HG02870 (cell line): ENCODE data around the gene PRICKLE3.
"Not testable (repeated sequence)": the region's sequence is repeated elsewhere in the genome, so short reads cannot be mapped to it uniquely, and the experiment has no call there.

Source experiments
- ATAC-seq: cut with Tn5 transposase; IDR thresholded peaks from one replicate; pipeline ENCODE4 v1.9.1; 2021; ENCODE audit warnings: mild to moderate bottlenecking, moderate library complexity; ENCODE audit not compliant: unreplicated experiment

The PRICKLE3 gene

DNA sequence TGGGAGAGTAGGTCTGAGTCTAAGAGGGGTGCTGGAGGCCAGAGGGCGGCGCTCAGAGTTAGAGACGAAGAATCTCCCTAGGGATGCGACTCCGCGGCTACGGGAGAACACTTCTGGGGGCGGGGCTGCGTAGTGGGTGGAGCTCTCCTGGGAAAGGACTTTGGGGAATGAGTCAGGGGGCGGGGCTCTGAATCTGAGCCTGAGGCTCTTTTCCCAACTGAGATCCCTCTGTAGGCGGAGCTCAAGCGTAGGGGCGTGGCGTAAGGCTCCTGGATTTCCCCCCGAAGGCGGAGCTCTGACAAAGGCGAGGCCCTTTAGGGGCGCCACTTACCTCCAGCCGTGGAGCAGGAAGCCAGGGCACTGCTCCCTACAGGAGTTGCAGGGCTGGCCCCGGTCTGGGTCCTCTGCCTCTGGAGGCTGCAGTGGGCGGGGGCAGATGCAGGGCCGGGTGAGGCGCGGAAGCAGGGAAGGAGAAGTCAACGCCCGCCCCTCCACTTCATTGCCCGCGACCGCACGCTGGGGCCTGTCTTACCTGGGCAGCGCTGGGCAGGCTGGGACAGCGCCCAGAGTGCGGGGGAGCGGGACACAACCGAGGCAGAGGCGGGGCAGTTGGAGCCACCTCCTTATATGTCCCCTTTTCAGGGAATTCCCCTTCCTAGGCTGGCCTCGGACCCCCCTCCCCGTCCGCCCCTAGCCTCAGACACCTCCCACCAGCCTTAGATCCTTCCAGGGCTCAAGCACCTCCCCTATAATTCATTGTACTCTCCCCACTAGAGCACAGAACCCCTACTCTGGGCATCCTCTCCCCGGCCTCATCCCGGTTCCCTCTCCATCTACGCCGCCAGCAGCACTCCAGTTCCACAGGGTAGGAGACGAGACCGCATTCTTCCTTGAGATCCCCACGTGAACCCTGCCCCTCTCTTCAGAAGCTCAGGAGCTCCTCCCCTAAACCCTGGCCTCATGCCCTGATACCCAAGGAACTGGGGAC, 1.6 kb downstream of the PRICKLE3 start:
- ATAC-seq: no peak

DNA sequence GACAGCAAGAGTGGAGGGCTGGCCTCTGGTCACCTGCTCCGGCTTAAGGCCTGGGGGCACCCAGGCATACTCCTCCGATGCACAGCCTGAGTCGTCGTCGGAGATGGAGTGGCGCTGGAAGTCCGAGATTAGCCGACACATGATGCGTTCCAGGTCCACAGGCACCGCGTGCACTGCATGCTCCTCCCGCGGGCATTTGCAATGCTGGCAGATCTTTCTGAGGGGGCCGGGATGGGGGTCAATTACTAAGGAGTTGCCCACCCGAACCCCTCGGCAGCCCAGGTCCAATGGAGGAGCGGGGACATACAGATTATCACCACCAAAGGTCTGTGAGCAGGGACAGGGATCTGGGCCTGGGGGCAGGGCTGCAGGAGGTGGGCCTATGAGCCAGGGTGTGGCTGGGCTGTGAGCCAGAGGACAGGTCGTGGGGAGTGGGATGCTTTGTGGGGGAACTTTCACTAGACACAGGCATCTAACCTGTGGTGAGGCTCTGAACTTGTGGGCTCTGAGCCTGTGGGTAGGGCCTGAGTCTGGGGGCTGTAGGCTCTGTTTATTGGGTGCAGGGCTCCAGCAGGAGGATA, 2.4 kb downstream of the PRICKLE3 start:
- ATAC-seq: no peak

GRCh38 chrX:49179358-49179757, 6.8 kb downstream of the PRICKLE3 start:
- no peak for ATAC-seq

- ATAC-seq: no peak
Observed at GRCh38 chrX:49178537-49178936, 7.6 kb downstream of the PRICKLE3 start.

DNA sequence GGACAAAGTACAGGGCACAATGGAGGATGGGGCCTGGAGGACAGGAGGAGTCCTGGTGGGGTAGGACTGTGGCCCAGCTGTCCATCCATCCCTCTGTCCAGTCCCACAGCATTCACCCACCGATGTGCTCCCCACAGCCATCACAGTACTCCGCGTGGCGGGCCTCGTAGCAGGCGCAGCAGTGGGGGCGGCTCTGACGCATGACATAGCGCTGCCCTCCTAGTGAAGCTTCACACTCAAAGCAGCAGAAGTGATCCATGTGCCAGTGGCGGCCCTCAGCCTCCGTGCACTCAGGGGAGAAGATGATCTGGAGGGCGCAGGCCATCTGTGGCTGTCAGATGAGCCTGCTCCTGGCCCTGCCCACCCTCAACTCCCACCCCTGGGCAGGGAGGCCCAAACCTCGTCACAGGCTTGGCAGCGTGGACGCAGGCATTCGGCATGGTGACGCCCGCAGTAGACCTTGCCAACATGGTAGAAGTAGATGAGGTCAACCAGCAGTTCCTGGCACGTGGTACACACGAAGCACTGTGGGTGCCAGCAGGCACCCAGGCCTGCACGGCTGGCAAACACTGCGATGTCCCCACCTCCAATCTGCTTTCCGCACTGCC, 8.2 kb downstream of the PRICKLE3 start:
- no peak for ATAC-seq

GRCh38 chrX:49177338-49177833, 8.8 kb downstream of the PRICKLE3 start:
- ATAC-seq: no peak

DNA sequence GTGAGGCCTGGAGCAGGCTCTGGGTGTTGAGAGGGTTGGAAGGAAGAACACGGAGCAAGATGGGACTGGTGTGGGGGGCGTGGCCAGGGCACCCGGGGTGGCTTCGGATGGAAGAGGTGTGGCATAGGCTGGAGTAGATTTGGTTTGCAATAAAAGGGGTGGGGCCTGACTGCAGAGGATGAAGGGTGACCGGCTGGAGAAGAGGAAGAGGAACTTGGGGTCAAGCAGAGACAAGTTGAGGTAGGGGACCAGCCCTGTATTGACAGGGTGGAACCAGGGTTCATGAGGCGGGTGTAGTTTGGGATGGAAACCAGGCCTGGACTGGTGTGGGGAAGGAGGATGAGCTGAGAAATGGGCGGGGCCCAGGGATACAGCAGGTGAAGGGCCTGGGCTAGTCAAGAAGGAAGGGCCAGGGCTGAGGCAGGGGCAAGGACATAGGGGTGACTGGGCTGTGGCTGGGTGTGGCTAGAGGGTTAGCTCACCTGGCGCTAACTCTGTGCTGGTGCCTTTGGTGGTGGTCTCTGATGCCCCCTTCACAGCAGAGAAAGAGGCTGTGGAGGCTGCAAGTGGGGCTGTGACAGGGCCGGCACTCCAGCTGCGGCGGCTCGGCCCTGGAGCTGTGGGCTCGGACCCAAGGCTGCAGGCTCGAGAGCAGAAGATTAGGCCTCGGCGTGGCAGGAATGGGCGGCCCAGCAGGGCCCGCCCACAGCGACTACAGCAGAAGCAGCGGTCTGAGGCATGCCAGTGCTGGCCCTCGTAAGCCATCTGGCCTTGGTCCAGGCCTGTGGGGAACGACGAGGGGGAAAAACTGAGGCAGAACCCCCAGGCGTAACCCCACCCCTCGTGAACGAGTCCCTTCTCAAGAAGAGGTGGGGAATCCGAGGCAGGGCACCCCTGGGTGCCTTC, 9.5 kb downstream of the PRICKLE3 start:
- ATAC-seq: no peak

- no peak for ATAC-seq
Observed at GRCh38 chrX:49175435-49176274, 10.5 kb downstream of the PRICKLE3 start.

GRCh38 chrX:49174723-49175122, 11.4 kb downstream of the PRICKLE3 start:
- no peak for ATAC-seq

GRCh38 chrX:49173544-49173943, 12.6 kb downstream of the PRICKLE3 start:
- not testable (repeated sequence) for ATAC-seq

DNA sequence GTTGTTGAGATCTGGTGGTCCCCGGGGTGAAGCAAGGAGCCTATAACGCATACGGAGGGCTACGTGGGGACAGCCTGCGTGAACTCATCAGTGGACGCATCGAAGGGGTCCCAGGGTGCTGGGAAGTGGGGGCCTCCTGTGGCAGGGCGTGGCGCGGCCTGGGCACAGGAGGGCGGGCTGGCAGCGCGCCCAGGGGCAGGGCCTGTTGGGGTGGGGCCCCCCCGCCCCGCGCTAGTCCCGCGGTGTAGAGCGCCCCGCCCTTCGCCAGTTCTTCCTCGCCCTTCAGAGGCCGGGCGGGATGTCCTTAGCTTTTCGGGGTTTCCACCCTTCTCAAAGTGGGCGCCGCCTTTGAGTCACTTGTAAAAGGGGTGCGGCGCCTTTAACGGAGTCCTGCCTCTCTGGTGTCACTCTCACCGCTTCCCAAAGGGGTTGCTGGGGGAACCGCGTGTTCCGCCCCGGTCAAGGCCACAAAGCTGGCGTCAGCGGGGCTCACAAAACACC, 13.8 kb downstream of the PRICKLE3 start:
- peak; percentile 52 for ATAC-seq

DNA sequence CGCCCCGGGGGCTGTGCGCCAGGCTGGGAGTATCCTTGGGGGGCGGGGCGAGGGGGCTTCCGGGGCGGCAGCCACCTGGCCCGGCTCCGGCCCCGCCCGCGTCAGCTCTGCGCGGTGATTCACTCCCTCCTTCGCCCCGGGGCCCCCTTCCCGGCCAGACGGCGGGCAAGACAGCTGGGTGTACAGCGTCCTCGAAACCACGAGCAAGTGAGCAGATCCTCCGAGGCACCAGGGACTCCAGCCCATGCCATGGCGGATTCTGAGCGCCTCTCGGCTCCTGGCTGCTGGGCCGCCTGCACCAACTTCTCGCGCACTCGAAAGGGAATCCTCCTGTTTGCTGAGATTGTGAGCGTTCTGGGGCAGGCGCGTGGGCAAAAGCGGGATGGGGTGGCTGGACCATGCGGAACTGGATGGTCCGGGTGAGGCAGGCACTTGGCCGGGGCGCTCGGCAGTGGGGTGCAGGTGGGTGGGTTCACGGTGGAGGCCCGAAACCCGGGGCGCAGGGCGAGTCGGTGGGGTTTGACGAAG, 14.4 kb downstream of the PRICKLE3 start, which contains the start of gene PLP2:
Gene PLP2, plus strand, starts transcription at position 147 of the 528 bp plus-strand sequence. Its CDS starts 103 bp downstream, at position 250.
- no peak for ATAC-seq

- no peak for ATAC-seq
Observed at GRCh38 chrX:49167740-49168108, 18.4 kb downstream of the PRICKLE3 start.

GRCh38 chrX:49166914-49167739, 19.0 kb downstream of the PRICKLE3 start:
- no peak for ATAC-seq

- no peak for ATAC-seq
Observed at GRCh38 chrX:49165901-49166881, 20.0 kb downstream of the PRICKLE3 start.

- ATAC-seq: no peak
Observed at GRCh38 chrX:49164589-49165360, 21.4 kb downstream of the PRICKLE3 start.
